ENCODE data around the gene BIRC5.

The BIRC5 gene

GRCh38 chr17:78272914-78273258, 58.8 kb downstream of the BIRC5 start:
- no peak for DNase-seq (ENCODE audit: low read depth, low spot score)

- DNase-seq (ENCODE audit: low read depth, low spot score), result no peak
Measured at GRCh38 chr17:78273813-78274212, 59.8 kb downstream of the BIRC5 start.
